GM19463 (cell line): Measurements from ENCODE around the gene HNRNPL.

Source experiments
- ATAC-seq: cut with Tn5 transposase; IDR thresholded peaks from one replicate; pipeline ENCODE4 v1.9.1; 2021; ENCODE audit warnings: mild to moderate bottlenecking, moderate library complexity; ENCODE audit not compliant: unreplicated experiment

HNRNPL gene

DNA sequence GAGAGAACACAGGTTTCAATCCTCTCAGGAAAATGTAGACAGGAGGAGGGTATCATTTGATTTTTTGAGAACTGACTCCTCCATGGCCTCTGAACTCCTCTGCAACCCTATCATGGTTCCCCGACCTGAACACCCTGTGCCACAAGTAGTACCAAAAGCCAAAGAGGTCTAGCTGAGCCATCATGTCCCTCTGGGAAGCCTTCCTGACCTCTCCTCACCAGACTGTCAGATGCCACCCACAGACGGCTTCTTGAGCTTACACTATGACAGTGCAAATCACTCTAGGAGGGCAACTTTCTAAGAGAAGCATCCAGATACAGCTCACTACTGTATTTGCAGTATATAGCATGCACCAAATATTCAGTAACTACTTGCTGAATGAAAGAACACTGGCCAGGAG, 3.7 kb downstream of the HNRNPL start:
- ATAC-seq = no peak

DNA sequence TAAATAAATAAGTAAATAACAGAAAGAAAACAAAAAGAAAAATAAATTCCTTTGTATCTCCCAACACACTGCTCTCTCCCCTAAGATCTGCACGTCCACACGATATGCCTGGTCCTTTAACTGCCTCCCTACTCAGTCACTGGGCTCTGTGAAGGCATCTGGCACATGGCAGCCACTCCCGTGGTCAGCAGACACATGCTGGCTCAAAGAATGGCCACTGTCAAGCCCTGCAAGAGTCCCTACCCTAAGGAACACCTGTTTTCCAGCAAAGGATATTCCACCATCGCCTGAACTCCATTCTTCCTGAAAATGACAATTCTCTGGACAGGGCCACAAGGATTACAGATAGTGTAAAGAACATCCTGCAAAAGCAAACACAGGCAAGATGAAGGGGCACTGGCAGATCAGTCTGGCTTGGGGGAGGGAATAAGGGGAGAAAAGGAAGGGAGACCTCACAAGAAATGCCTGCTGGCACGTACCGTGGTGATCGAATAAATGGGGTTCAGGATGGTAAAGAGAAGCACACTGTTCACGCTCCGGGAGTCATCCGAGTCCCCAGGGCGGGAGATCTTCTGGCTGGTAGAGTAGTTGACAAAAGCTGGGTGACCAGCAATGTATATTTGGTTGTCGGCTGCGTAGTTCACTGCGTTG, 4.3 kb downstream of the HNRNPL start:
- ATAC-seq = no peak

DNA sequence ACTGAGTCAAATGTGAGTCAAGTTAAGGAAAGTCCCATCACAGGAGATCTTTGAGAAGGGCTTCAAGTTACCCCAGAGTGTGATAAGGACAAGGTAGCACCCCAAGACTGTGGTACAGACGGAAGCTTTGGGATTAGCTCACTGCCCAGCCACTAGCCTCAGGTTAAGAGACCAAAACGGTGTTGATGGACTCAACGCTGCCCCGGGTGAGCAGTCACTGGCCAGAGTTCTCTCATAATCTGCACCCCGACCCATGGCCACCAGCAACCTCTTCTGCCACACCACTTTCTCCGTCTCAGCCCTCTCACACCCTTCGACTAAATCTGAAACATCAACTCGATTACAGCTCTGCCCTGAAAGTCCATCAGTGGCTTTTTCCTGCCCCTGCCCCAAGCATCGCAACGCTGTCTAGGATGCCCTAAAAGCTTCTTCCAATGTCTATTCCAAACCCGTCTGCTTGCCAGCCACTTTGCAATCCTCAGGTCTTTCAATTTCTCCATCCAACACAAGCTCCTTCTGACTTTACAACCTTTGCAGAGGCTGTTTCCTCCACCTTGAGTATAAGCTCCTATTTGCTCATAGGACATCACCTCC, 5.6 kb downstream of the HNRNPL start:
- no peak for ATAC-seq

DNA sequence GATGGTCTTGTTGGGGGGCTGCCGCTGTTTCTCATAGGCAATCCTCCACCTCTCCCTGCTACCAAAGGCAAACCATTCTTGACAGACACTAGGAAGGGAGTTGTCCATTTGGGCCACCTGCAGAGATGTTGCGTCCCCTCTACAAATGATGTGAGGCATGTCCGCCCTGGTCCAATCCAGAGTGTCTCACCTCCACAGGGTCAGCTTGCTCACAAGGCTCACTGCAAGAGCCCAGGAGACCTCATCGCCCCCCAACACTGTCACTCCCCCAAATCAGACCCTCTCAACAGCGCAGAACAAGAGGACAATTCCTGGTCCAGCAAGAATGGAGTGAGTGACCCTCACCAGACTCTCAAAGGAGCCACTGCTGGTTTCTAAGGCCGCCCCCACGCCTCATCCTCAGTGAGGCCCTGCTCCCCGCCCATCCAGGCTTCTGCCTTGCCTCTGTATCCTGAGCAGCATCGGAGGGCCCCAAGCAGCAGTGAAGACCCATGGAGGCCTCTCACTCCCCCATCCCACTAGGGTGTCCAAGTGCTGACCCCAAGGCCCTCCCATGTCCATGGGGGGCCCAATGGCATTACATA, 6.5 kb downstream of the HNRNPL start:
- ATAC-seq = no peak

DNA sequence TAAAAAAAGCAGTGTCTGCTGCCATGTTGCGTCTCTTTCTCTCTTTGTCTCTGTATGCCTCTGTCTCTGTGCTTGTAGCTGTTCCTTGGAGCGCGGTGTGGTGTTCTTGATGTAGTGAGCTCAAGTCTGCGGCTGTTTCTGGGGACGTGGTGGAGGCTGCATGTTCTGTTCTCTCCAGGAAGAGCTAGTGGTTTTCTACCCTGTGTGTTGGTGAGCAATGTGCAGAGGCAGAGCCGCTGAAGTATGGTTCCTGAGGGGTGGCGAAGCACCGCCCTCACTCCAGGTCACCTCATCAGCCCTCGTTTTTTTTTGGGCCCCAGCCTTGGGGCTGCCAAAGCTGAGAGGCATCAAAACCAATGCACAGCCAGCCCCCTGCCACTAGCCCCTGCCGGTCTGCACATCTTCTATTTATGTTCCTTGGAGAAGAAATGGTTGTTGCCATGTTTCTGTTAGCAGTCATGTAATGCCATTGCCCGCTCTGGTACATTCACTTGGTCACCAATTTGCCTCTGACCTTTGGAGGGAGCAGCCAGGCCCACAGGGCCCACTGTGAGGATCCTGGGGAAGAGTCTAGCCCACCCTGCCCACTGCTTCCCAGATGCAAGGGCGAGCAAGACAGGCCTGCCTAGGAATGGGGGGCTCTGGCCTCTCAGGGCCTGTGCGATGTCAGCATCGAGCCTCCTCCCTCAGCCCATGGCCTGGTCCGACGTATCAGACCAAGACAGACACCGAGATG, 7.2 kb downstream of the HNRNPL start:
- no peak for ATAC-seq

DNA sequence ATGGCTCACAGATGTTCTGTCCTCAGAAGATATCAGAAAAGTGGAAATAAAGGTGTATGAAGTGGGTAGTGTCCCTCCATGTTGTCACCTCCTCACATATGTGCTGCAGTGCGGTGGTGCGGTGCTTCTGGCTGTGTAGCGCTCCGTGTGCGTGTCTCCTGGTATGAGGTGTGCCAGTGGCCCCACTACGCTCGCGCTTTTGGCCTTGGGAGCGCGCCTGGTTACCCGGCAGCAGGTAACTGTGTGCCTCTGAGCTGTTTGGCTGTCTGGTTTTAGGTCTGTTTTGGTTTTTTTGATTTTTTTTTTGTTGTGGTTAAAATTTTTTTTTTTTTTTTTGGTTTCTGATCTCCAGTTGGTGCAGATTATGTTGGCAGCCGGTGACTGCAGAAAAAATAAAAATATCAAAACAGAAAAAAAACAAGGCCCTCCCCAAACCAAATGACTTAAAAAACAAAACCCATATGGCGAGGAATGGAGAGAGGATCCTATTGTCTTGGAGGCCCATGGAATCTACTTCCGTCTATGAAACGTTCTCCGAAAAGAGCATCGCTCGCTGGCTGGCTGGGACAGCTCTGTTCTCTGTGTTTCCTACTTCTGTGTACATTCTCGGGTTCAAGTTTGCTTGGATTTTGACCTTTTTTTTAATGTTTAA, 7.9 kb downstream of the HNRNPL start:
- ATAC-seq = no peak

DNA sequence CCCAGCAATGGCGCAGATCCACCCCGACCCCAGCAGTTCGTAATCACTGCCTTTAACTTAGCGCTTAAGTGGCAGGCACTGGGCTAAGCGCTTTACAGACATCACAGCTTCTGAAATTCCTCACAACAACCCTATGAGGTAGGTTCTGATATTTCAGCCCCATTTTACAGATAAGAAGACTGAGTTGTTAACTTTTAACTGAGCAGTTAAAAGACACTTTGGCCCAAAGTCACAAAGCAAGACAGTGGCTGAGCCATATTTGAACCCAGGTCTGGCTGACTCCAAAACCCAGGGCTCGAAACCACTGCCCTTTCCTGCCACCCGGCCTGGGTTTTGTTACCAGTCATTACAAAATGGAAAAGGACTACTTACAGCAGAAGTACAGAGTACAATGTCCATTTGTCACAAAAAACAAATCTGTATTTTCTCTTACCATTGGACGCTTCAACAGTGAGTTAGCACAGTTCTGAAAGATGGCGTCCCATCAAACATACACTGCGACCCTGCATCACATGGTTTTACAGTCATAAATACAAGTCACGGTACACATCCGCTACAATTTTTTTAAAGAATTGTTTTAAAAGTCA, 8.5 kb downstream of the HNRNPL start:
- ATAC-seq = no peak

DNA sequence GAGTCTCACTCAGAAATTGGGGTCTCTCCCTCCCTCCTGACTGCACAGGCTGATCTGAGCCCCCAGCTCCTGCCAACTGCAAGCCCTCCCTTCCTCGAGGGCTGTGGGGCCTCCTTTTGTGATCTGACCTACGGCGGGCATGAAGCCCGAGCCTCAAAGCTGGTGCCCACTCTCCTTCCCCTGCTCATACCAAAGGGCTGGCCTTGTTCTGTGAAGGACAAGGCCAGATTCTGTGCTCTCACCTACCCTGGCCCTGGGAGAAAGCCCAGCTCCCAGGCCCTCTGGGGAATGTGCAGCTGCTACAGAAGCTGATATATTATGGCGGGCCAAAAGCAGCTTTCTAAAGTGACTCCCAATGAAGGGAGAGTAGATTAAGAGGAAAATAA, 9.2 kb downstream of the HNRNPL start:
- no peak for ATAC-seq

DNA sequence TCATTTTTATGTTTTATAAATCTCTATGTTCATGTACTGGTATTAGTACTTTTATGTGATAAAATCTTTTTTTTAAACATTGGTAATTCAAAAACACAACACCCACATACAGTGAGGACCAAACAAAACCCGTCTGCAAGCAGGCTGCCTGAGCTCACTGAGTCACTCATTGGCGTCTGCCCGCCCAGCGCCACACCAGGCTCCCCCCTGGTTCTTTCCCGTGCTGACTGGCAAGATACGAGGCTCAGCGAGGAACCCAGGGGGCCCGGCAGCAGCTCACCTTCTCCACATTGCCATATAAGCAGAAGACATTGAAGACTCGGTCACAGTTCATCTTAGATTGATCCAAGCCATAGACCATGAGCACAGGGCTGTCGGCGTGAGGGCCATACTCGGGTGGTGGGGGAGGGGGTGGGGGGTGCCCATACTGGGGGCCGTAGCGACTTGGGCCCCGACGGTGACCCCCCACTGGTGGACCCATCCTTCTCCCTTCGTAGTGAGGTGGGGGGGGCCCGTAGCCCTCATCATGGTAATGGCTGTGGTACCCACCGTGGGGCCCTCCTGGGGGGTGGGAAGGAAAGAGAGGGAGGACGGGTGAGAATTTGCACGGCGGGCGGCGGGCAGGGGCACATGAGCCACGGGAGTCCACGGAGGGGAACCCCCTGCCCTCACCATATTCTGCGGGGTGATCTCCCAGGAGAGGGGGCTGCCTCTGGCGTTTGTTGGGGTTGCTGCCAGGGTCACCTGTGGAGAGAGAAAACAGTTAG, 9.8 kb downstream of the HNRNPL start:
- no peak for ATAC-seq

DNA sequence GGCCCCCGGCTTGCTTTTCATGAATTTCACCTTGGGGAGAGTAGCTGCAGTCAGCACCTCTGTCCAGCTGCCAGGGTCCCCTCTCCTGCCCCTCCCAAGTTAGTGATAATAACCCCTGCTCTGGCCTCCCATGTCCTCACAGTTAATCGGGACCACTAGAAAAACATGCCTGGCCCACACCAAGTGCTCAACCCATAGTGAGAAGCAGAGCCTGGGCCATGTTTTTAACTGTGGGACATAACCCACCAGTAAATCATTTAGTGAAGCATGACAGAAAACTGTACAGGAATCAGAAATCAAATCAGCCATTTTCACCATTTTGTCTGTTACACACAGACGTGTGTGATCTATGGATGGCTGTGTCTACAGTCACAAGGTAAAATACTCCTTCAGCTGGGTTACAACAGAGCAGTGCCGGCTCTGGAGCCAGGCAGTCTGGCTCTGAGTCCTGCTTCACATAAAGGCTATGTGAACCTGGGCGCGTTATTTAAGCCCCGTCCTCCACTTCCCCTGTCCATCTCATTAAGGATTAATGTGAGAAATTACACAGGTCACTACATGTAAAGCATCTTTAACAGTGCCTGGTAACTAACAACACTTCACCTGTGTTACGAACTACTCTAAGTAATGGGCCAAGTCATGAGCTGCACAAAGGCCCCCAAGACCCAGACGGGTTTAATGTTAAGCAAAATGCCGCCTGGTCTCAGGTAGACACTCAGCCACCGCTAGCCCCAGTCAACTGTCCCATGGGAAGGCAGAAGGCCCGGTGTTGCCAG, 10.6 kb downstream of the HNRNPL start:
- ATAC-seq = no peak

DNA sequence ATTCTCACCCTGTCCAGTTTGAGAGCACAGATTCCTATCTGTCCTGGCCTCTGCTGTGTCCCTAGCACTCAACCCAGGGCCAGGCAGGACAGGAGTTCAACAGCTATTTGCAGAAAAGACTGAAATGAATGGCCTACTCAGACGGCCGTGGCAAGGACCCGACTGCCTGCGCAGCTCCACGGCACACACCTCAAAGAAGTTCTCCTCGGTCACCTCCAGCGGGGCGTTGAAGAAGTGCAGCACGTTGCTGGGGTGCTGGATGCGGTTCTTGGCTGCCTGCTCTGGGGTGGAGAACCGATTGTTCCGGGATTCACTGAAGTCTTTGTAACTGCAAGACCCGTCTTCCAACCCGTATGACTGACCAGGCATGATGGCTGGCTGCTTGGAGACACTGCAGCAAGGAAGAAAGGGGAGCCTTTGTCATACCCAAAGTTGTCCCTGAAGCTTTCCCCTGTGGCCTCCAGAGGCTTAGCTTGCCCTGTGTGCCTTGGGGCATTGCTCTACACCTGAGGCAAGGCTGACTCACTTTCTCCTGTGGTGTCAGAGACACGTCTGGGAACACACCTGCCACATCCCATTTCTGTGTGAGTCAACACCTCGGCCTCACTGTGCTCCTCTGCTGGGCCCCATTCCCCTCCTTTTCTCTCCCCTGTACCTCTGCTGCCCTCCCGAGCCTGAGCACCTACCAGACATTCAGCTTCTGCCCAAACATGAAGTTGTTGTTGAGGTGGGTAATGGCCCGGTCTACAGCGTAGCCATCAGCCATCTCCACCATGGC, 11.4 kb downstream of the HNRNPL start:
- ATAC-seq = no peak

DNA sequence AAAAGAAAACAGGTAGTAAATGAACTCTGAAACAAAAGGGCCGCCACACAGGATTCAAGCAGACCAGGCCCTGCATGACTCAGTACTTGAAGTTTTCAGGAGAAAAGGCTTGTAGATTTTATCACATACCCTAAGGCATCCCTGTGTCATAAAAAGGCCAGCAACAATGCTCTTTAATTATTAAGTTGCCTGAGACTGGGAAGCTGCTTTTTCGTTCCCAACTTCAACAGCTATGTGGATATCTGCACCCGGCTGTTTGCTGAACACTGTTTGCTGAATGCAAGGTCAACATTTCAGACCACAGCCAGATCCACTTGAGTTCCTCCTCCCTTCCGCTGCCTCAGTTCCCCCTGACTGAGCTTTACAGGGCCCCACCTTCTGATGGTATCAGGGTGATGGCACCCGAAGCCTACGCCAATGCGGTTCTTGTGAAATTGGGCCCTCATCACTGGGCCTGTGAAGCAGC, 12.1 kb downstream of the HNRNPL start:
- no peak for ATAC-seq

DNA sequence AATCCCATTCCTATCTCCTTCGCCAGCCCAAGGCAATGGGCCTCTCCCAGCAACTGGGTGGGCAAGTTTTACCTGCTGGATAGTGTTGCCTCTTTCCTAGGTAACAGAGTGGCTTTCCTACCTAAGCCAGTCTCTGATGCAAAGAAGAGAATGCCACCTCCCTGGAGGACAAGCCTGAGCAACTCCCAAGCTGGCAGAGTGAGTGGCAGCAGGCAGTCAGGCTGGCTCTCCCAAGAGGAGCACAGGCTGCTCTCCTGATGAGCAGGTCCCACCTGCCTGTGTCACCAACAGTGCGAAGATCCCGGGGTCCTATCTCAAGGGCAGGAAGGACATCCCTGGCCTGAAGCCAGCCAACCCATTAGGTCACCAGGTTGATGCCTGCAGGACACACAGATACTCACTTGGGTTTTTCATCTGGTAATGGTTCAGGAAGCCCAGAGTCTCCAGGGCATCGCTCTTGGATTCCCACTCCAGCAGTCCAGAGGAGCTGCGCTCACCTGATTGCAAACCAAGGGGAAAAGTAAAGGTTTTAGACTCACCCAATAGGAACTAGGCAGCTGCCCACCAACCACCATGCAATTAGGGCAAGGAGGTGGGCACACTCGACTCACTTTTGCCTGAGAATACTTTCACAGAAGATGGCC, 12.7 kb downstream of the HNRNPL start:
- no peak for ATAC-seq

DNA sequence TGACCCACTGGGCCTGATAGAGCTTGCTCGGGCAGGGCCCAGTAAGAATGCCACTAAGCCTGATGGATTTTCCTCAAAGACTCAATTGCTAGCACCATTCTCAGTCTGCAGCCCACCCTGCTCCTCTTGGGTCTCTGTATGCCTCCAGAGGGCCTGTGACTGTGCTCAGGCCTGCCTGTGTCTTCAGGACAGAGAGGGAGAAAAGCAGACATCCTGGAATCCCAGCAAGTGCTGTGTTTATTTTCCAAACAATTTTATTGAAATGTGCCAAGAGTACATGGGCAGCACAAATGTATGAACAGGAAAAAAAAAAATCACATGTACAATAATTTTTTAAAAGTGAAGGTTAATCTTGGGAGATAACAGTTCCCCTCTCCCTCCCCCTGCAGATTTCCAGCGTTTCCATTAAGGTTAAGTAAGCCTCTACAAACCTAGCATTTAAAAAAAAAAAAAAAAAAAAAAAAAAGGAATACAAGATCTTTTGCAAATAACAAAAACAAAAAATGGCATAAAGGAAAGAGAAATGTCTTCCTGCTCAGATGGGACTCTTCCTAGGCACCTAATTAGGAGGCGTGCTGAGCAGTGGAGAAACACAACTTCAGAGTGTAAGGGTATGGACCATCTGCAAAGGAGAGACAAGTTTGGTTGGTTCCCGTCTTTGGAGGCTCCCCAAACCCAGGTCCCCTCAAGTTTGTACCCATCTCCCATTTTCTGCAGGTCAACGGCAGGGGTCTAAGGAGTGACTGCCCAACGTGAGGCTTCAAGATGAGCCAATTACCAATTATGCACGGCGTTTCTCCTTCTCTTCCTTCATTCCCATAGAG, 13.4 kb downstream of the HNRNPL start:
- no peak for ATAC-seq

DNA sequence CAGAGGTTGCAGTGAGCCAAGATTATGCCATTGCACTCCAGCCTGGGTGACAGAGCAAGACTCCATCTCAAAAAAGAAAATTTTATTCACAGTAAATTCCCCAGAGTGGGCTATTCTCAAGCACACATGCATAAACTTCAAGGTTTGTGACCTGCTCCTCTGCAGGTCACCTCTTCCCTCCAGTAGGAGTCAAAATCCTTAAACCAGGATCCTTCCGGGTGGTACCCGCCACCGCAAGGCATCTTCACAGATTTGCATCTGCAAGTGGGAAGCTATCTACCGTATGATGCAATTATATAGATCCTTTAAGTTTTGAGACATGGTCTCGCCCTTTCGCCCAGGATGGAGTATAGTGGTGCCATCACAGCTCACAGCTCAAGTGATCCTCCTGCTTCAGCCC, 15.2 kb downstream of the HNRNPL start:
- no peak for ATAC-seq

DNA sequence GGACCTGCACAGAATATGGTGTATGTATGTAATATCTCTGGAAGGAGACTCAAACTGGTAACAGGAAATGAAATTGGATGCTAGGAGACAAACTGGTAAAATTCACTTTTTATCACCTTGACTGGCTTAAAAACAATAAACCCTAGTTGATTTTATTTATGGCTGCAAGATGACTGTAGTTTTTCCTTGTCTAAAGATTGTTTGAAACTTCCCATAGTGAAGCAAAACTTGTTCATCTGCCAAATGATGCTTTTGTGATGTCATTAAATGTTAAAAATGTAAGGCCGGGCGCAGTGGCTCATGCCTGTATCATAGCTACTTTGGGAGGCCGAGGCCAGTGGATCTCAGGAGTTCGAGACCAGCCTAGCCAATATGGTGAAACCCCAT, 15.7 kb downstream of the HNRNPL start:
- no peak for ATAC-seq

DNA sequence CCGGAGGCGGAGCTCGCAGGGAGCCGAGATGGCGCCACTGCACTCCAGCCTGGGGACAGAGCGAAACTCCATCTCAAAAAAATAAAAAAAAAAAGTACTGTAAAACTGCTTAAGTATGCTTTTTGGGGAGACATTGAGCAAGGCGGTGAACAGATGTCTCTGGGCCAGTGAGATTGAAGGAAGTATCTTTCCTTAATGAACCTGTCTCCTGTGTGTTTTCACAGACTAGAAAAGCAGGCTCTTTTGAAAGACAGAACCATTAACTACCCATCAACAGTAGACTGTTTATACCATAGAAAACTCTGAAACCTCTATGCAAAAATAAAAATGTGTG, 16.7 kb downstream of the HNRNPL start:
- no peak for ATAC-seq
